ENCODE data around the gene SHMT2.

The SHMT2 gene

DNA sequence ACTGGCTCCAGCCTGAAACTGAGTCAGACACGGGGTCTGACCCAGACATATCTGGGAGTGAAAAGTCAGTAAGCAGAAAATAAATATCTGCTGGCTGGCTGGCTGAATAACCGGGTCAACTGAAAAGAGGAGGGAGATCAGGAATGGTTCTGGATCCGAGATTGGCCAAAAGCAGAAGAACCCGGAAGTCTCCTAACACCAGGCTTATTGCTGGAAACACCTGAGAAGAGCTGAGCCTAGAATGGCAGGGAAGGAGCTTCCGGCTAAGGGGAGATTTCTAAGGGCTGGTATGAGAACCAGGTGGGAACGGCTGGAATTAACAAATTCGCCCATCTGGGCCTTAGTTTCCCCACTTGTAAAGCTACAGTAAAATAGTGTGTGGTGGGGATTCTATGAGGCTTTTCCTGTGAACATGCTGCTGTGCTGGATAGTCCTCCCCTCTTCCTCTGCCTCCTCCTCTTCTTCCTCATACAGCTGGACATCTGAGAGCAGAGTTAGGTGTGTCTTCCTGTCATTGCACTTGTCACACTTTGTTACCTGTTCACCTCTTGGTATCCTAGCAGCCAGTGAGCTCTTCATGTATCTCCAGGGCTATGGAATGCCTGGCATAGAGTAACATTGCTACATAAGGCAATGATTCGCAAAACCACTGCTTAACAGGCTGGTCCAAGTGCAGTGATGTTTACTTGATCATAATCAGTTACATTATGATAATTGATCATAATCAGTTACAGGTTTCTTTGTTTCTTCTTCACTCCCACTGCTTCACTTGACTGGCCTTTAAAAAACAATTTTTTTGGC is 2.0 kb upstream of the SHMT2 start:
- DNase-seq (ENCODE audit: low spot score), result peak; percentile 39

DNA sequence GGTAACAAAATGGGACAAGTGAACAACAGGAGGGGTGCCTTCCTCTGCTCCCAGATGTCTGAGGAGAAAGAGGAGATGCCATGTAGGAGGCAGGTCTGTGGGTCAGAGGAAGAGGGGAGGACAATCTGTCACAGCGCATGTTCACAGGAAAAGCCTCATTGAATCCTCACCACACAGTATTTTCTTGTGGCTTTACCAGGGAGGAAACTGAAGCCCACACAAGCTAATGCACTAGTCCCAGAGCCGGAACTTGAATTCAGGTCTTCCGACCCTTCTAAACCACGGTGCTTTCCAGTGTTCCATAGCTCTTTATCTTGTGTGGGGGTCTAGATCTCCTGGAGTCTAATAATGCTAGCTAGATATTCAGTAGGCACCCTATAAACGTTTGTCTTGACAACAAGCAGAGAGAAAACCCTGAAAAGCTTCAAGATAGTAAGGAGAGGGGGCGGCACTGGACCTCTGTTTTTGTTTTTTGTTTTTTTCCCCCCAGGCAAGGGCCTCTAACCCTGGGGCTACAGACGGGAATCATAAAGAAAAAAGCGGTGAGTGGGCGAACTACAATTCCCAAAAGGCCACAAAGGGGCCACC is 371 bp upstream of the SHMT2 start:
- no peak for DNase-seq (ENCODE audit: low spot score)

DNA sequence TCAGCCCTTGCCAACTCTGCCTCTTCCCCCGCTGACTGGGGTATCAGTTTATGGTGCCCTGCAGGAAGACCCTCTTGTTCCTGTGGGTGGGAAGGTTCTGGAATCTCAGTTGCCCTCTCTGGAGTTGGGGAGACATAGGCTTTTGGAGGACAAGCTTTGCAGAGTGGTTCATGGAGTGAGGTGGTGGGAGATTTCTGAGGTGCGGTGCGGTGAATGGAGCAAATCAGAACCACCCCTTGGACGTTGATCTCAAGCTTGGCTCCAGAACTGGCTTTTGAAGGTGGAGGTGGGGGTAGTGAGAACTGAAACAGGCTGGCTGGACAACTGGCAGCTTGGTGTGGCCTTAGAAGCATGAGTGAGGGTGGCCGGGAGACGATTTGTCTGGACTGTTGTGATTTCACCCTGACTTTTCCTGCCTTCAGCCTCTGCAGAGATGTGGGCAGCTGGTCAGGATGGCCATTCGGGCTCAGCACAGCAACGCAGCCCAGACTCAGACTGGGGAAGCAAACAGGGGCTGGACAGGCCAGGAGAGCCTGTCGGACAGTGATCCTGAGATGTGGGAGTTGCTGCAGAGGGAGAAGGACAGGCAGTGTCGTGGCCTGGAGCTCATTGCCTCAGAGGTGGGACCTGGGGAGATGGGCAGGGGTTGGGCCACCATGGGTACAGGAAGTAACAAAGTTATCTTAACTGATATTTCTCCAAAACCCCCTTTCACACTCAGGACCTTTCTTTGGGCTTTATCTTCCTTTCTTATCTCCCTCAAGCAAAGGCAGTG is 1.1 kb downstream of the SHMT2 start:
- no peak for DNase-seq (ENCODE audit: low spot score)

DNA sequence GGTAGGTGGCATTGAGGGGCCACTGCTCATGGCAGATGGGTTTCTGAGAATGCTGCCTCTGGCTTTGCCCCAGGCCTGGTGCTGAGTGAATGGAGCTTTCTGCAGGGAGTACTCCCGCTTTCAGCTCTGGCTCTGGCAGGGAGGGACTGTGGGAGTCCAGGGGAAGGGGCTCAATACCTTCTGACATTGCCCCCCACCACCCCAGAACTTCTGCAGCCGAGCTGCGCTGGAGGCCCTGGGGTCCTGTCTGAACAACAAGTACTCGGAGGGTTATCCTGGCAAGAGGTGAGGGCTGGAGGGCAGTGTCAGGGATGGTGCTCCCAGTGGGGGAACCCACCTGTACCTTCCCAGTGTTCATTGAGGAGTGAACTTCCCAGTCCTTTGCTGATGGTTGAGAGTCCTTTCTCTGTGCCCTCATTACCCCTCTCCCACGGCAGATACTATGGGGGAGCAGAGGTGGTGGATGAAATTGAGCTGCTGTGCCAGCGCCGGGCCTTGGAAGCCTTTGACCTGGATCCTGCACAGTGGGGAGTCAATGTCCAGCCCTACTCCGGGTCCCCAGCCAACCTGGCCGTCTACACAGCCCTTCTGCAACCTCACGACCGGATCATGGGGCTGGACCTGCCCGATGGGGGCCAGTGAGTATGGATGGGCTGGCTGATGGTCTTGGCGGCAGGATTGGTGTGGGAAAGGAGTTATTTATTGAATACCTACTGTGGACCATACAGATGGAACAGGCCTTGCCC is 1.9 kb downstream of the SHMT2 start:
- no peak for DNase-seq (ENCODE audit: low spot score)

DNA sequence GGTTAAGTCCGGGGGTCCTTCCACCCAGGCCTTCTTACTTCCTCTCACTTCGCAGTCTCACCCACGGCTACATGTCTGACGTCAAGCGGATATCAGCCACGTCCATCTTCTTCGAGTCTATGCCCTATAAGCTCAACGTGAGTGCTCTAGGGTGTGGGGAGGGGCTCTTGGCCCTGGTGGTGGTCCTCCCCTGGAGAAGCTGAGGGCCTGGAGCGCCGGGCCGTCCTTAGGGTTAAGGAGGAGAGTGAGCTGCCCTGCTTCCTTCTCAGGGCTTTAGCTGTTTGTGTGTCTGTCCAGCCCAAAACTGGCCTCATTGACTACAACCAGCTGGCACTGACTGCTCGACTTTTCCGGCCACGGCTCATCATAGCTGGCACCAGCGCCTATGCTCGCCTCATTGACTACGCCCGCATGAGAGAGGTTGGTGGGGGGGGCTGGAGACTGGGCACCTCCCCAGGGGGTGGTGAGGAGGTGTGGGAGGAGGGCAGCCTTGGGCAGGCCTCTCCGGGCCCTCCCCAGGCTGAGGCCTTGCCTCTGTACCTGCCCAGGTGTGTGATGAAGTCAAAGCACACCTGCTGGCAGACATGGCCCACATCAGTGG is 2.7 kb downstream of the SHMT2 start:
- no peak for DNase-seq (ENCODE audit: low spot score)

DNA sequence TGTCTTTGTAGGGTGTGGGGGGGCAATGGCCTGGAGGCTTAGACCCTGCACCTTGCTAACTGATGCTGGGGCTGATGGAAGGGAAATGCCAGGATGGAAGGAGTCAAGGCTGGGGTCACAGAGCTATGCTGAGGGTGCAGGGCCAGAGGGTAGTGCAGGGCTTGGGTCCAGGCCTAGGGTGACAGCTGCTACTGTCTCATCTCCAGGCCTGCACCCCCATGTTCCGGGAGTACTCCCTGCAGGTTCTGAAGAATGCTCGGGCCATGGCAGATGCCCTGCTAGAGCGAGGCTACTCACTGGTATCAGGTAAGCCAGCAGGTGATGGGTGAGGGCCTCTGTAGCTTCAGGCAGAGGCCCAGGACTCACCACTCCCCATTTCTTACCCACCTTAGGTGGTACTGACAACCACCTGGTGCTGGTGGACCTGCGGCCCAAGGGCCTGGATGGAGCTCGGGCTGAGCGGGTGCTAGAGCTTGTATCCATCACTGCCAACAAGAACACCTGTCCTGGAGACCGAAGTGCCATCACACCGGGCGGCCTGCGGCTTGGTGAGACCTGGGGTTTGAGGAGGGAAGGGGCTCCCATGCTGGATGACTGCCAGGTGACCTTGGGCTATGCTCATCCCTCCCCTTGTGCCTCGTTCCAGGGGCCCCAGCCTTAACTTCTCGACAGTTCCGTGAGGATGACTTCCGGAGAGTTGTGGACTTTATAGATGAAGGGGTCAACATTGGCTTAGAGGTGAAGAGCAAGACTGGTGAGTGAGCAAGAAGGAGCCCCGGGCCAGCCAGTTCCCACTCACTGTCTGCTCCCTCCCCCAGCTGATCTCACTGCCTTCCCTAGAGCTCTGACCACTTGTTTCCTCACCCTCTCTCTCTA is 4.1 kb downstream of the SHMT2 start:
- DNase-seq (ENCODE audit: low spot score), result no peak

DNA sequence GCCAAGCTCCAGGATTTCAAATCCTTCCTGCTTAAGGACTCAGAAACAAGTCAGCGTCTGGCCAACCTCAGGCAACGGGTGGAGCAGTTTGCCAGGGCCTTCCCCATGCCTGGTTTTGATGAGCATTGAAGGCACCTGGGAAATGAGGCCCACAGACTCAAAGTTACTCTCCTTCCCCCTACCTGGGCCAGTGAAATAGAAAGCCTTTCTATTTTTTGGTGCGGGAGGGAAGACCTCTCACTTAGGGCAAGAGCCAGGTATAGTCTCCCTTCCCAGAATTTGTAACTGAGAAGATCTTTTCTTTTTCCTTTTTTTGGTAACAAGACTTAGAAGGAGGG is 4.7 kb downstream of the SHMT2 start:
- DNase-seq (ENCODE audit: low spot score), result no peak

DNA sequence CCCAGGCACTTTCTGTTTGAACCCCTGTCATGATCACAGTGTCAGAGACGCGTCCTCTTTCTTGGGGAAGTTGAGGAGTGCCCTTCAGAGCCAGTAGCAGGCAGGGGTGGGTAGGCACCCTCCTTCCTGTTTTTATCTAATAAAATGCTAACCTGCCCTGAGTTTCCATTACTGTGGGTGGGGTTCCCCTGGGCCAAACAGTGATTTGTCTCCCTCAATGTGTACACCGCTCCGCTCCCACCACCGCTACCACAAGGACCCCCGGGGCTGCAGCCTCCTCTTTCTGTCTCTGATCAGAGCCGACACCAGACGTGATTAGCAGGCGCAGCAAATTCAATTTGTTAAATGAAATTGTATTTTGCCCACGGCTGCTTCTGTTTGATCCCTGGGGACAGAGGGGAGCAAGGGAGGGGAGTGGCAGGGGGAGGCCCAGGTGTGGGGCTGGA is 5.1 kb downstream of the SHMT2 start:
- DNase-seq (ENCODE audit: low spot score), result peak; percentile 58

DNA sequence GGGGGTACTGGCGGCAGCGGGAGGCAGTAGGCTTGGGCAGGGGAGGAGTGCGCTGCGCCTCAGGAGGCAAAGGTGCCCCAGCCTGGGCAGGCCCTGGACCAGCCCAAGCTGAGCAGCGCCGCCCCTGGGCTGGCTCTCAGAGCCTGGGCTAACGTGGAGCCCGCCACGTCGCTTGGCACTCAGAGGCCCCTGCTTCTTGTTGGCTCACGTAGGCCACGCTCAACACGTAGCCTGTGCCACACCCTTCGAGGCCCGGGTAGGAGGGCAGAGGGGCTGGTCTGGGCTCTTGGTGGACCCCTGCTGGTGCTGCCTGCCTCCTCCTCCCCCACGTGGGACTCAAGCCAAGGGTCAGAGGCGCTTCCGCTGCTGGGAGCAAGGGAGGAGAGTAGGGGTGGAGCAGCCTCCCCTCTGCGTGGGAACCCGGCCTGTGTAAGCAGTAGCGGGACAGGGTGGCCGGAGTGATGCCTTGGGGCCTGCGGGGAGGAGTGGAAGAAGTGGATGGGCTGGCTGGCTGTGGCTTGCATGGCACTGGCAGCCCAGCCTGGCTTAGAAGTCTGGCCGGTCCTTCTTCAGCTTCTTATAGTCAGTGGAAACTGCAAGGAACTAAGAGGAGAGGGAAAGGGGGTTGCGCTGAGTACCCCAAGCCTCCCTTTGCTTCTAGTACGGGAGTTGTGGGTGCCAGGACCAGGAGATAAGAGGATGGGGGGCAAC is 5.7 kb downstream of the SHMT2 start:
- peak; percentile 68 for DNase-seq (ENCODE audit: low spot score)

DNA sequence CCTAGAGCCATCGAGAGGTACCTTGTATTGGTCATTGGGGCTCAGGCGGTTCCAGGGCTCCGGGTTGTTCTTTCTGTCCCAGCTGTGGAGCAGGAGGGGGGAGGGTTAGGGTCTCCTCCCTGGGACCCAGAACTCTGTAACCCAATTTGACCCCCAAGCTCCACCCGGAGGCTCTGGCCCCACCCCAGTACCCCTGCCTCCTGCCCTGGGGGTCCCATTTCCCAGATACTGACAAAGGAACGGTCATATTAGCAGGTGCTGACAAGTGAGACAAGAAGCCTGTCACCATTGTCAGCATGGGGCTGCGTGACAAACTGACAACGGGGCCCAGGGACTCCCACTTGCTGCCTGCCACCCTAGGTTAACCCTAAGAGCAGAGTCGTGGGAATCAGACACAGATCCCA is 6.2 kb downstream of the SHMT2 start:
- DNase-seq (ENCODE audit: low spot score), result peak; percentile 34

DNA sequence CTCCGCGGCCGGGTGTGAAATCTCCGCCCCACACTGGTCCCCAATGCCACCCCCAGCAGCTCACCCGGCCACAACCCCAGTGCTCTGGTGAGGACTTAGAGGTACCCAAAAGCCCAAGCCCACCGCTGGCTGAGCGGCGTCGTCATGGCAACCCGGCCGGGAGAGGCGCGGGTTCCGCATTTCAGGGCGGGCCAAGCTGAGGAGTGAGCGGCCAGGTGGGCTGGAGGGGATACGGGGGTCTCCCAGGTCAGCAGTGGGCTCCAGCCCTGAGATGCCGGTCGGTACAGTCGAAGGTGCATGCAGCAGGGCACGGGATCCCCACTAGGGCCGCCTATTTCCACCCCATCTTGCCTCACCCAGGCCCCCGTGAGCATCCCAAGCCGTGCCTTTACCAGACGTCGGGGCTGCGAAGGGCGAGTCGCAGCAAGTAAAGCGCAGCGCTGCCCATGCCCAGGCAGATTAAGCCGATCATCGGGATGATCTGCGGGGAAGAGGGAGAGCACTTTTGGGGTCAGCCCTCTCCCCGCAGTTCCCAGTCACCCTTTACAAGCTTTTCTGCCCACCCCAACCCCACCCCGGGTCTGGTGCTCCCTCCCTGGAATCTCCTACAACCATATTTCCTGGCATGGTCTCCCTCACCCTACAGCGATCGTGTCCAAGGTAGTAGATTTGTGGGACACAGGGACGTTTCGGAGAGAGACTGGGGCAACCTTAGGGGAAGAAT is 6.9 kb downstream of the SHMT2 start:
- DNase-seq (ENCODE audit: low spot score), result peak; percentile 45

DNA sequence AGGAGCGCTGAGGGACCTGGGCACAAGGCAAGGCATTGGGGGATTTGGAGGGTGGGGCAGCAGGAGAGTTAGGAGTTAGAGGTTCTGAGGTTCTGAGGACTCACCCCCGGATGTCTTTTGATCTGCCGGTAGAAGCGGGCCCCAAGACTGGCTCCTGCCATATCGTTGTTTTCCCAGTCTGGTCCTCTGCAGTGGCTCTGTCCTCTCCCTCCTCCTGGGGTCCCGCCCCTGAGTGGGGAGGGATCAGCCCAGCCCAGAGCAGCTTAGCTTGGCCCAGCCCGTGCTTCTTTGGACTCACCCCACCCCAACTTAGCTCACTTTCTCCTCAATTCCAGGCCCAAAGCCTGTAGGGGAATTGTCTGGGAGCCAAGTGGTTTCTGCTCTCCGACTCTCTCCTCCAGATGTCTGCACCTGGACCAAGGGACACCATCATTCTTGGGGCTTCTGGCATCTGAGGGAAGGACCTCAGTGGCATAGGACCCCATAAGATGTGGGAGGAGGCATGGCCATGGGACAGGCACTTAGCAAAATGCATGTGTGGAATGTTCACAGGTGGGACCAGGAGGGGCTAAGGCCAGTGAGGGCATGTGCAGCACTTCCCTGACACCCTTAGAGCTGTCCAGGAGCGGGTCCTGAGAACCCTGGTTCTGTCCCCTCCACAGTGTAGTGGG is 7.5 kb downstream of the SHMT2 start:
- peak; percentile 24 for DNase-seq (ENCODE audit: low spot score)

DNA sequence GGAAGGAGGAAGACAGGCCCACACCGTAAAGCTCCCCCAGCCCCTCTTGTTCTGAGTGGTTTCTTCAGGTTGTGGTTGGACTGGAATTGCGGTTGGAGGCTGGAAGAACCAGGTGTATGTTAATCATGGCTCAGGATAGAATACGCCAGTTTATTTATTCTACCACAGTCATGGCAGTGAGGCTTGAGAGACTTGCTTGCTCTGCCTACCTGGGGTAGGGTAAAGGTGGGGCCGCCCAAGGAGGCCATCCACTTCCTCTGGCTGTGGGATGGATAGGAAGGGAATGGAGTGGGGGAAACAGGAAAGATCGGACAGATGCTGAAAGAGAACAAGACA is 8.1 kb downstream of the SHMT2 start:
- DNase-seq (ENCODE audit: low spot score), result peak; percentile 26

DNA sequence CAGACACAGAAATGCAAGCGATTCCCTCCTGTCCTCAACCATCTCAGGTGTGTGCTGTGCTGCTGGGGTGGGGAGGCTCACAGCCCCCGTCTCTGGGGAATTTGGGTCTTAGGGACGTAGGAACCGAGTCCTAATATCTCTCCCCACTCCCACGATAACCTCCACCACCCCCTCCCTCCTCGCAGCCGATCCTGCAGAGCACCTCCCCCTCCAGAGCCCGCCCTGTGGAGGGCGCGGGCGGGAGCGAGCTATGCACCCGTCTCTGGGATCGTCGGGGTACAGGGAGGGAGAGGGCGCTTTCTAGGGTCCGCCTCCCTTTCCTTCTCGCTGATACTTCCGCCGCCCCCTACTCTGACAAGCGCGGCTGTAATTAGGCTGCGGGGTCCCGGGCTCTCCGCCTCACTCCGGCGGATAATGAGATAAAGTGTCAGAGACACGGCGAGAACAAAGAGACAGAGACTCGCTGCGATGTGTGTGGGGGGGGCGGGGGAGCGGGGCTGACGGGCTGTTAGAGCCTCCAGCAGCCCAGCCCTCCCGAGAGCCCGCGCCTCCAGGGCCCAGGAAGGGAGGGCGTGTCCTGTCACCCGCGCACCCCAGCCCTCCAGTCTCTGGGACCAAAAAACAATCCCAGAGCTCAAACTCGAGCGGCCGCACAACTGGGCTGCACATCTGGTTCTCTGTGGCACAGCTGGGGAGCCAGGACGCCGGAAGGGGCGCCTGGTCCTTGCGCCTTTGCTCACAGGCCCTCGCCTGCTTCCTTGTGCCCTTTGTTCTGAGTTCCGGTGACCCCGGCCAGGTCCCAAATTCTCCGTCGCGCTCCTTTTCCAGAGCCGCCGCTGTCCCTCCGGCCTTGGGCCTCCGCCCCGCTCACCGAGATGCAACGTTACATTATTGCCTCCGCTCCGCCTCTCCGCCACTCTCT is 8.7 kb downstream of the SHMT2 start:
- DNase-seq (ENCODE audit: low spot score), result peak; percentile 78

DNA sequence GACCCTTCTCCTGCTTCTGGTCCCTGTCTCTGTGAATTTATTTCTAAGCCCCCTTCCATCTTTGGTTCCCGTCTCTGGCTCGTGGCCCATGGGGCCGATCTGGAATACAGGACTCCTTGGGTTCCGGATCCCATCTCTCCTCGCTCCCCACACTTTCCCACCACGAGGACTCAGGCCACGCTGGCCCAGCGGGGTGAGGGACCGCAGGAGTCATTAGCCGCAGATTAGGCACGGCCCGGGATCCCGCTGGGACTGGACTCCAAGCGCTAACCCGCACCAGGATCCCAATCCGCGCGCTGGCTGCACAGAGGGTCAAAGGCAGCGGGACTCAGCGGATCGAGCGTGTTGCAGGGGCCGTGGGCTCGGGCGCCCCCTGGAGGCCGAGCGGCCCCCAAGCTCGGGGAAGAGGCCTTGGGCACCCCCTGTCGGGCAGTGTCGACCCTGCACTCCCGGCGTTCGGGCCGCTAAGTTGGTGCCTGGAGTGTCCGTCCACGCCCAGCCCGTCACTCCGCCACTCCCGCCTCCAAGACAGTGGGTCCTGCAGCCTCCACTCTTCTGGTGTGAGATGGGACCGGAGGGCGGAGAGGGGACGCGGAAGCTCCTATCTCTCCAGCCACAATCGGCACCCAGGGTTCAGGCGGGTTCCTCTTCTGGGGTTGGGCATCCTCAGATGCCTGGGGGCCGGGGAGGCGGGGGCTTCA is 9.5 kb downstream of the SHMT2 start:
- peak; percentile 91 for DNase-seq (ENCODE audit: low spot score)

DNA sequence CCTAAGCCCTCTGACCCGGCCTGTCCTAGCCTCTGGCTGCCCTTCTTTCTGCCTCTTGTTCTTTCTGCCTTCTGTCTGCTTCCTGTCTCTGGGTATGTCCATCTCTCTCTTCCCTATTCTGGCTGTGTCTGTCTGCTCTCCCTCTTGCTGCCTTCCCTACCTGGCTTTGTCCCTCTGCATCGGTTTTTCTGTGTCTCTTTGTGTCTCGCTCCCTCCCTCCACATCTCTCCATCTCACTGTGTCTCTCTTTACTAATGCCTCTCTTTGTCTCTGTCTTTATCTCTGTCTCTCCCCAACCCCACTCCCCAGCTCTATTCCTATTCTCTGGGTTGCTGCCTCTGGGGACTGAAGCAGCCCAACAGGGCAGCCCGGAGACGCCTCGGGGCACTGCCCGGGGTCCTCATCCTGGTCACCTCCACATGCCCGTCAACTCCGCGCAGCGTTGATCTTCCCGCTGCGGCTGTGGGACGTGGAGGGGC is 10.1 kb downstream of the SHMT2 start:
- peak; percentile 63 for DNase-seq (ENCODE audit: low spot score)
